OCI-M1 (cell line): ENCODE measurements around the gene RASGRF1.

Experiments used
- DNase-seq: peaks from one replicate; lab custom pipeline; 2025; lab: John Stamatoyannopoulos, UW

RASGRF1 gene

DNA sequence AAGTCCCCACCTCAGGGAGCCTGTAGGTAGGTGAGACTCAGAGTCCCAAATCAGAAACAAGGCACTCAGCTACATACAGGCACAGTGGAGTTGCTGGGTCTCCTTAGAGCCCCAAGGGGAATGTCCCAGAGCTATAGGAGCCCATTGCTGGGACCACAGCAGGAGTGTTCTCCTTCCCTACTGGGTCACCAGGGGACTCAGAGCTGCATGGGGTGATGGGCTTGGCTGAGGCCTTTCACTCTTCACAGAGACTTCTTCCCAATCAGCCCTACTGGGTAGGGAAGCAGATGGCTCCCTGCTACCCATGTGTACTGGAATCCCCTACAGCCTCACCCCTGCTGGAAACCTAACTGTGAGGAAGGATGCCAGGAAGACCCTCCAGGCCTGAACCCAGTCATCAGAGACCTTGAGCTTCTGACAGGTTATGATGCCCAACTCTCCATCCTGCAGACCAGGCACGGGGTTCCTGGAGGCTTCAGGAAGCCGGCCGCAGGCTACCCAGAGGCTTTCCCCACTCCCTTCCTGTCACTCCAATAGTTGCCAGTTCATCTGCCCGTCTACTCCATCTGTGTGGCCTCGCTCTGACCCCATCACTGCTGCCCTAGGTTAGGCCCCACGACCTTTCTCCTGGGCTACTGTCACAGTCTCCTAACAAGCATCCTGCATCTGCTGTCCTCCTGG is 24.0 kb downstream of the RASGRF1 start:
- DNase-seq: no peak

DNA sequence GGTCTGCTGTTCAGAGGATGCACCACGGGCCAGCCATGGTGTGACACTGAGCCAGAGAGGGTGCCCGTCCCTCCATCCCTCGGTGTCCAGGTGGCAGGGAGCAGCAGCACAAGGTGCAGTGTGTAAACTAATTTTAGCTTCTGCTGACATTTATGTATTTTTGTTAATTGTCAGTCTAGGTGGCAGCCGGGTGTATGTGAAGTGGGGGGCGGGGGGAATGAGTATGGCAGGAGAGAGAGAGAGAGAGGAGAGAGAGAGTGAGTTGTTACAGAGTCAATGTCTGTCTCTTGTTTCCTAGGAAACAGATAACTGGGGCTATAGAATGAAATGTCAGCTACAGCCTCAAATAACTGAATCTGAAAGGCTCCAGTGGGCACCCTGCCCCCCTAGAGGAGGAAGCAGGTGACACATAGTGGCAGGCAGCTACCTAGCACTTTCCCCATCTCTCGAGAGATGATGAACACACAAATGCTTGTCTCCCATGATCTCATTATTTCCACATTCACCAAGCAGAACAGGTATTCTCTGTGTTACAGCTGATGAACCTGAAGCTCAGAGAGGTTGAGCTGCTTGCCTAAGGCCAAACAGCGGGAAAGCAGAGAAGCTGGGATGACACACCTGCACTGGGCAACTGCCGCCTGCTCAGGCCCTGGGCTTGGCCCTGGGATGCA is 24.7 kb downstream of the RASGRF1 start:
- DNase-seq: no peak

DNA sequence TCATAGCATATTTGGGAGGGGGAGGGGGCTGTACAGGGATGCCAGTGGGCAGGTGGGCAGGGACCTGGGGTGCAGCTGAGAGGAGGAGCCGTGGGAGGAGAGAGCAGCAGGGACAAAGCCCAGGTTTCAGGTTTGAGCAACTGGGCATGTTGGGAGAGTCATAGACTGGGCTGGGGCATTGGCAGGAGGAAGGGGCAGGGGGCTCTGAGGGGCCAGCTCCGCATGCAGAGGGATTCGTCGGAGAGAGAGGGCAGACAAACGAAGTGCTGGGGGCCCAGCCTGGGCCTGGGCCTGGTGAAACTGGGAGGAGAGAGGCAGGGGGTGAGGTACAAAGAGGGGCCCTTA is 25.2 kb downstream of the RASGRF1 start:
- no peak for DNase-seq

DNA sequence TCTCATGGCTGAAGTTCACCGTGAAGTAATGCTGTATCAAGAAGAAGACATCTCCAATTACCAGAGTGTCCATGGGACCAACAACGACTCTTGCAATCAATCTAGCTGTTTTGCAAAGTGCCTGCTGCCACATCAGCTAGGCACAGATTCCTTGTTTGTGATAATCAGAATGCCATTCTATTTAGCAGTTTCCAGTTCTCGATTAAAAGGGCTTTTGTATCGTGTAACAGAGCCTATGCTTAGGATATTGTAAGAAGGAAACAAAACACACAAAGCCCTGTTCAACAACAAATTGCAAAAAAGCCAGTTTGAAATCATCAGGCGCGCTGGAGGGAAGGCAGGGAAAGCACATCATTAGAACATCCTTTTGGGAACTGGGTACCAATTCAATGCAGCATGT is 26.1 kb downstream of the RASGRF1 start:
- DNase-seq: no peak

DNA sequence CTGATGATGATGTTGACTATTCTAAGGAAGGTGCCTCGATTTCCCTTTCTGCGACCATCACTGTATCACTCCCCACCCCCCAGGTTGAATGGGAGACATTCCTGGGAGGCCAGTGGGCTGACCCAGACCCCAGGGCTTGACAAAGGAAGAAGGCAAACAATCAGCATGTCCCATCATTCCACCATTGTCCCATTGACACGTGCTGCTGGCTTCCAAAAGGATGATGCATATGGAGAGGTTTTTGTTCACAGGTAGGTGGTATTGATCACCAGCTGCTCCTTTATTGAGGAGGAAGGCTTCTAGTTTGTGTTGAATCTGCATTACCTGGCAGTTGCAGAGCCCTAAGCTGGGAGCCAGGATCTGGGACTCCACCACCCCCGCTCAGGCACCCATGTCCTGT is 30.4 kb downstream of the RASGRF1 start:
- DNase-seq: no peak

DNA sequence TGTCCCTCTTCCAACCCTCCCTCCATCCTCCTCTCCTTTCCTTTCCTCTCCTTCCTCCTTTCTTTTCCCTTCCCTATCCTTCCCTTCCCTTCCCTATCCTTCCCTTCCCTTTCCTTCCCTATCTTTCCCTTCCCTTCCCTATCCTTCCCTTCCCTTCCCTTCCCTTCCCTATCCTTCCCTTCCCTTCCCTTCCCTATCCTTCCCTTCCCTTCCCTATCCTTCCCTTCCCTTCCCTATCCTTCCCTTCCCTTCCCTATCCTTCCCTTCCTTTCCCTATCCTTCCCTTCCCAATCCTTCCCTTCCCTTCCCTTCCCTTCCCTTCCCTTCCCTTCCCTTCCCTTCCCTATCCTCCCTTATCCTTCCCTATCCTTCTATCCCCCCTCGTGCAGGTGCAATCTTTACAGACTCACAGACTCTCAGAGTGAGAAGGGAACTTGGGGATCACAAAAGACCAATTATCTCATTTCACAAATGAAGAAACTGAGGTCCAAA is 31.5 kb downstream of the RASGRF1 start:
- no peak for DNase-seq

DNA sequence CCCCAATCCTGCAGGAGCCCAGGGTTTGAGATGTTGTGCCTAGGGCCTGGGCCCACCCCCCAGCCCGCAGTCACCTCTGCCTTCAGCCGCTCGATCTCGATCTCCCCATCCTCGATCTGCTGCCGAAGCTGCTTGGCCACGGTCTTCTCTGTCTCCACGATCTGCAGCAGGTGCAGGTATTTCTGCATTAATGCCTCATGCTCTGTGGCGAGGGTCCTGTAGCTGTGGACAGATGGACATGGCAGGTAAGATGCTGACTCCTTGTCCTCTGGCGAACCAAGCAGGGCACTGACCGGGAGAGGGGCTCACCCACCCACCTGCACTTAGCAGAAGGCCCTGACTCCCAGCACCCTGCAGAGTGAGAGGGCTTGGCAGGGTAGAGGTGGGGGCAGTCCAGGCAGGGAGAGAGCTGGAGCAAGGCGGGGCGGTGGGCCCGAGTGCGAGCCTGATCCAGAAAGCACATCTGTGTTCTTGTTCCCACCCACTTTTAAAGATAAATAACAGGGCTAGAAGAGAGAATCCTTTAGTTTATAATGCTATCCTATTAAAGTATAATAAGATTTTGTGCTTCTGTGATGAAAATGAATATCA is 32.2 kb downstream of the RASGRF1 start:
- no peak for DNase-seq

DNA sequence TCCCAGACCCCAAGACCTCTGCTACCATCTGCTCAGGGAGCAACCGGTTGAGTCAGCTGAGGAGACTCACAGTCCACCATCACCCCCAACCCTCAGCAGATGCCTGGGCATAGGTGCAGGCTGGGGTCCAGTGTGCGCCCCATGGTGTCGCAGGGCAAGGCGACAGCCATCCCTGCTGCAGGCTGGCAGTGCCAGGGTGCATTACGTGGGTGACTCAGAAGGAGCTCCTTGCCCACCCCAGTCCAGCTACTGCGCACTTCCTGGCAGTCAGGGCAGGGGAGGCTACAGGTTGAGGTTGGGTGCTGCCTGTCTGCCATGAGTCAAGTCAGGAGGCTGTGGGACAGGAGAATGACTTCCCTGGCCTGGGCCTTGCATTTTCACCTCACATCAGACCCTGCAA is 33.5 kb downstream of the RASGRF1 start:
- DNase-seq: no peak

DNA sequence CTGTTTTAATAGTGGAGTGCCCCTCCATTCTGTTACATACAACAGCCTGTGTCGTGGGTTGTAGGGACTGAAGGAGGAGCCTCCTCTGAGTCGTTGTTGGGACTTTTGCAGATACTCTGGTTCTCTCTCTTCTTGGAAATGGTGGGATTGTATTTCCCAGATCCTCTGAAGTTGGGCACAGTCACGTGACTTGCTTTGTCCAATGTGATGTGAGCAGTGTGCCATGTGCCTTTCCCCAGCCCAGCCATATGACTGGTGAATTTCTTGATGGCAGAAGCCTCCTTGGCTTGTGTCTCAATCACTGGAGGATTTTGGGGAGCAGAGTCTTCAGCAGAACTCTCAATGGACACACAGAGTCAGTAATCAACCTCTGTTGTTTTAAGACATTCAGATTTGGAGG is 36.2 kb downstream of the RASGRF1 start:
- DNase-seq: no peak

DNA sequence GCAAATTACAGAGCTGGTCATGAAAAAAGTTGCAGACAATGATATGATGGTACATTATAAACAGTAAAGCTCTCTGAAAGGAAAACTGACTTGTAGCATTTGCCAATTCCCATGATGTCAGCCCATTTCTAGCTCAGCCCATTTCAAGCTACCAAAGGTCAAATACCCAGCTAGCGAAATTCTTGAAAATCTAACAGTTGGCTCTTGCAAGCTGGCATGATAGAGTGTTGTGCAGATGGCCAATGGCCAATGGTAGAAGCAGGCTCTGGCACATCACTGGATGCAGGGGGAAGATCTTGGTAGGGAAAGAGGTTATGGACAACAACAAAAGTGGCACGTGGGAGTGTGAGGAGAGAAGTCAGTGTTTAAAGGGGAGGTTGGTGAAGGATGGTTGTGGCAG is 36.7 kb downstream of the RASGRF1 start:
- no peak for DNase-seq

DNA sequence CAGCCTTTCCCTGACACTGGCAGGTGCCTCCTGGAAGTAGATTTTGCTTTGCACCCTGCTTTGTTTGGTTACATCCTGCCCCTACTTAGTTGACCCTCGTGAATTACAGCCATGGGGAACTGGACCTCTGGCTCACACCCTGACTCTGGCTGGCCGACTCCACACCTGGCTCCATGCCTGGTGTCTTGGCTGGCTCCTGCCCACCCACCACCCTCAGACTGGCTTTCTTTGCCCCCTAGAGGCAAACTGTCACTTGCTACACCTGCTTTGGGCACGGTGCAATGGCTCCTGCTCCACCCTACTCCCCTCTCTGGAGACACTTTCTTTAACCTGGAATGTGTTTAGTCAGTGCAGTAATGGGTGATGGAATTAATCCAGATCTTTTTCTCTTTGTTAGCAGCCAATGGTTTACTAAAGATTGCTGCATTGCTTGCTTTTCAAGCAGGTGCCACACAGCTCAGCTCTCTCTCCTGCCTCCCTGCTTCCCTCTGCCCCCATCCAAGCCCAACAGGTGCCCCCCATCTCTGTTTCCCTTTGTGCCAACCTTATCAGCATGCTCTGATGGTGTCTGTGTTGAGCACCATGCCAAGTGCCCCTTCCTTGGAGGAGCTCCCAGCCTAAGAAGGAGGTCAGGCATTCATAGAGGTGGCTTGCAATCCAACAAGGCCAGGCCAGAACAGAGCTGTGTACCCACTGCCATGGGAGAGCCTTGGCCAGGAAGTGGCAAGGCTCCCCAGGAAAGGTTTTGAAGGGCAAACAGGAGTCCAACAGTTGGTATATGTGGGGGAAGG is 38.4 kb downstream of the RASGRF1 start:
- DNase-seq: no peak

DNA sequence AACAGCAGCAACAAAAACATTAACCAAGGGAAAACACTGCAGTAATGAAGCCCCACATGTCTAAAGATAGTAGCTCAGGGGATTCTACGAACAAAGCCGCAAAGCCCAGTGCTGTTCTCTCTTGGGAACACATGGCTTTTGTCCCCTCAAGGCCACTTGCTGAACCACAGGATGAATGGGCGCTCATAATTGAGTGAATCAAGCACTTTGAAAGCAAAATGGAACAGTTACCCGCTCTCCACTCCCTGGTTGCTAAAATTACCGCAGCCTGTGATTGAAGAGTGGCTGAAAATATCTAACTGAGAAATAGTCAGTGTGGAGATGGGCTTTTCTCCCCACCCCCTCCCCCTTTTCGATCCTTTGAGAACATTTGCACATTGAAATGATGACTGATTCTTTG is 39.6 kb downstream of the RASGRF1 start:
- DNase-seq: no peak

DNA sequence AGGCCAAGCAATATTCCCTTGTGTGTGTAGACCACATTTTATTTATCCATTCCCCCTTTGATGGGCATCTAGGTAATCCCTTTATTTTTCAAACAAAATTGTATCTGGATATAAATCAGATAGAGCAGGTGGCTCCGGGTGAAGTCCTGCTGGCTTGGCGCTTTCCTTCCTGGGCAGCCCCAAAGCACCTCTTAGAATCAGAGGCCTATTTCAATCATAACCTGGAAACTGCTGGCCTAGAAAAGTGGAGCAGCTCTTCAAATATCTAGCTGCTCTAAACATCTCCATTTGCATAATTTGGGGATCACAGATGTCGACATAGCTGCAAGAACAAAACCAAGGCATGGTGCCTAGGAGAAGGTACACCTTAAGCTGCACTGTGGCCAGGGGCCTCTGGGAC is 40.2 kb downstream of the RASGRF1 start:
- DNase-seq: no peak

DNA sequence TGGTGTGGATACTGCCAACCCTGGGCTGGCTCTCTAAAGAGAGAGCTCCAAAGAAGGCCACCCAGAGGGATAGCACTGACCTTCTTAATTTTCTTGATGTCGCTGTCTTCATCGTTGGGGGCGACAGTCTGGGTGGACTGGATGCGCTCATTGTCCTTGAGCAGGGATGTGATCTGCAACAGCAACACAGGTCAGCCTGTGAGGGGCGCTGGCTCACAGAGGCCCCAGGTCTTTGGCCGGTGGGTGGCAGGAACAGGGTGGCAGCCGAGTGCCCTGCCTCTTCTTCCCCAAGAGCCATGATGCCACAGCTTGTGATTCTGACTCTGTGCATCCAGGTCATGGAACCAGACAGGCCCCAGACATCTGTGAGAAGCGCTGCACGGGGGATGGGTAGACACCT is 41.2 kb downstream of the RASGRF1 start:
- no peak for DNase-seq

DNA sequence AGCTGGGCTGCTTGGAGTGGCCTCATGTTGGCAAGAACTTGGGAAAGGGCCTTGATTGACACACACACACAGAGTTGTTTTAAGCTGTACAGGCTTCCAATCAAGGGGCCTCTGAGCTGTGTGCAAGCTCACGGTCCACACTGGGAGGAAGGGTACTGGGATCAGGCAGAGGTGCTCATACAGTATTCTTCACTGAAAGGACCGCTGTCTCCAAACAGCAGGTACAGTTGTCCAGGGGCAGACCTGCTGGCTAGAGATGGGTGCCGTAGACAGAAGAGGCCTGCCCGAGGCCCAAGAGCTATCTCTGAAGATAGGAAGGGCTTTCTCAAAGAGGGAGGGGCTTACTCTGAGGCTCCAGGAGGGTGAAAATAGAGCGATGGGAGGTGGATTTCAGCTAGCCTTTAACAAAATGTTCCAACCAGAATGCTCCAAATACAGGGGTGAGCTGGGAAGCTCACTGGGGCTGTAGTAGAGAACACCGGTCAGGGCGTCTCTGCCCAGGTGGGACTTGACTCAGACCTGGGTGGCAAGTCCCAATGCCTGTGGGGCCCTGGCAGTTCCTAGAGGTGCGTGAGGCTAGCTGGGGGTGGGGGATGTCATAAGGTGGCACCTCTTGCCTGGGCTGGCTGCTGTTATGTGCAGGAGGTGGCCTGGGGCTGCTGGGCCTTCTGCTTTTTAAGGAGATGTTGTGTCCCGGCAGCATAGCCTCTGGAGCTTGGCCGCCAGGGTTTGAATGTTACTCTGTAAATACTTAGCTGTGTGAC is 42.7 kb downstream of the RASGRF1 start:
- DNase-seq: no peak

DNA sequence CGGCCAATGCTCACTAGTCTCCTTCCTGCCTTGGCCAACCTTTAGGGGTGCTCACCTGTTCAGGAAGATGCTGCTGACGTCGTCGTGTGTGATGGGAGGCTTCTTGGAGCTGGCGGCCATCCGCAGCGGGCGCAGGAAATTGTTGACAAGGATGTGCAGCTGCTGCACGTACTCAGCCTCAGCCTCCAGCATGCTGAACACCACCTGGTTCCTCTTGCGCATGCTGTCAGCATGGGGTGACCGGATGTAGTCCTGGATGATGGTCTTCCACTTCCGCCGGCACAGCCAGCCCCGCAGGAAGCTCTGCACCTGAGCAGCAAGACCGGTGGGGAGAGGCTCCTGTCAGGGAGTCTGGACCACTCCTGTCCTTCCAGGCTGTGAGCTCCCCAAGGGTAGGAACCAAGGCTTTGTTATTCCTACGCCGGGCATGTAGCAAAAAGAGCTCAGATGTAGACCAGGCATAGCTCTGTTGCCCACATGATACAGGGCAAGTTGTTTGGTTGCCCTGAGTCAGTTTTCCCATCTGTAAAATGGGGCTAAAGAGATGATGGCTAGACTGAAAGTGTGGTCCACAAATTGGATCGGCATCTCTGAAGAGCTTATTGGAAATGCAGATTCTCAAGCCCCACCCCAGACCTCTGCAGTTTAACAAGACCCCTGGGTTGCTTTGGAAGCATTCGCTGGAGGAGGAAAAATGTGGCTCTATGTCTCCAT is 43.7 kb downstream of the RASGRF1 start:
- DNase-seq: no peak

DNA sequence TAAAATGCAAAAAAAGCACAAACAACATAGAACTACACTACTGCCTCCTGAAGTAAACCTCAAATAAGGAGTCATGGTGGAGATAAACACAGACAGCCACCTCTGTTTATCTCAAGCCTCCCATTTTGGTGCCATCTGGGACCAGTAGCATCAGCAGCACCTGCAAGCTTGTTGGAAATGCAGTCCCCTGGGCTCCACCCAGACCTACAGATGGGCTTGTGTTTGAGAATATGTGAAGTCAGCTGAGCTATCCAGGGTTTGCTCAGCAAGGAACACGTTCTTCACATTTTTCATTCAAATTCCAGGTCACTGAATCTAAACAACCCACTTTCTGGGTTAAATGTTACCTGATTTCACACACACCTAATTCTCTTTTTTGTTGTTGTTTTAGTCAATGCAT is 45.5 kb downstream of the RASGRF1 start:
- DNase-seq: no peak

DNA sequence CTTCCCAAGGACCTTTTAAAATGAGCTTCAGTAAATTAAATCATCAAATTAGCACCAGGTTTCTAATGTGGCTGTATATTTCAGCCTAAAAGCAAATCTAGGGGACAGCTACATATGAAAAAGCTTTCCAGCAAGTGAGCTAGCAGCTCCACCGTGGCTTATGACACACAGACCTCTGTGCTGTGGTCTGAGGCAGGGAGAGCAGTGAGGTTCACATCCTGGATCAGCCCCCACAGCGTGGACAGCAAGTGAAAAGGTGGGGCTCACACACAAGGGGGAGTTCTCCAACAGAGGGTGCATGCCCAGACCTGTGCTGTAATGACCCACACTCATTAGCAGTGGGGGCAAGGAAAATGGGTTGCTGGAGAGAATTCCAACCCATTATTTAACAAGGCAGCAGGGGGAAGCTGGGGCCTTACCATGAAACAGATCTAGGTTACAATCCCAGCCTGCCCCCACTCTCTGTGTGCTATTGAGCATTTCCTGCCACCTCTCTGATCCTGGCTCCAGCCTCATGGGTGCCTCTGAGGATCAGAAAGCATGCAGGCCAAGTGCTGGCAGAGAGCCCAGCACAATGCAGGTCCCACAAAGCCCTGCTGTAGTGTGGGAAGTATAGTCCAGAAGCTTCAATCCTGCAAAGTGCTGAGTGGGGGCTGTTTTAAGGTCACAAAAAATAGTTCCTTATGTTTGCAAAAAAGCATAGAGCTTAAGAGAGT is 48.2 kb downstream of the RASGRF1 start:
- no peak for DNase-seq

DNA sequence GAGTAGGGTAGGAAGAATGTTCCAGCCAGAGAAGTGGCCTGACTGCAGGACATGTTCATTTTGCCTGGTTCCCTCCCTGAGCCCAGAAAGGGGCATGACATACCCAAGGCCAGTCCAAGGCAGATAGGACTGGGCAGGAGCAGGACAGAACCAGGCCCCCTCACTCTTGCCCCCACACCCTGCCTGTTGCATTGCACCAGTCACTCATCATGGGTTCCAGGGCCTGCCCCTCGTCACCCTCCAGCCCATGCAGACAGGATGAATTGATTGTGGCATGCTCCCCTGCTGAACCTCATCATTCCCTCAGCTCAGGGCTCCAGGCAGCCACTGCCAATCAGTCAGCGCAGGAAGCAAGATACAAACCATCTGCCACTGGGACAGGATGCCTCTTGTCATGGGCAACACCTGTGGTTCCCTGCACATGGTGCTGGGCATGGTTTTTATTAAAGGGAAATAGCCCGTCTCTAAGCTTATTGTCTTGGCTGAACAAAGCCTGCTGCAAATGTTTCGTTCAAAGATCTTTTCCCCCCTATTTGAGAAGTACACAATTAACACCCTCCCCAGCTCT is 48.9 kb downstream of the RASGRF1 start:
- no peak for DNase-seq

DNA sequence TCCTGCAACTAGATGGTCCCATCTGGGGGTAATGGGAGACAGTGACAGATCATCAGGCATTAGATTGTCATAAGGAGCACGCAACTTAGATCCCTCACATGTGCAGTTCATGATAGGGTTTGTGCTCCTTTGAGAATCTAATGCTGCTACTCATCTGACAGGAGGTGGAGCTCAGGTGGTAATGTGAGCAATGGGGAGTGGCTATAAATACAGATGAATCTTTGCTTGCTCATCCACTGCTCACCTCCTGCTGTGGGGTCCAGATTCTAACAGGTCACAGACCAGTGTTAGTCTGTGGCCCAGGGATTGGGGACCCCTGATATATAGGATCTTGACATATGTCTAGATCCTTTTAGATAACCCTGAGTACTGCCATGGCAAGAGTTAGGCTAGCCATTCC is 52.7 kb downstream of the RASGRF1 start:
- no peak for DNase-seq
